NCI-H82 (cell line): ENCODE data around the gene TNIK.

Experiments used
- DNase-seq: peaks from one replicate; lab custom pipeline; 2025; lab: John Stamatoyannopoulos, UW

TNIK gene

GRCh38 chr3:171340434-171340833, 119.8 kb downstream of the TNIK start:
- no peak for DNase-seq

DNA sequence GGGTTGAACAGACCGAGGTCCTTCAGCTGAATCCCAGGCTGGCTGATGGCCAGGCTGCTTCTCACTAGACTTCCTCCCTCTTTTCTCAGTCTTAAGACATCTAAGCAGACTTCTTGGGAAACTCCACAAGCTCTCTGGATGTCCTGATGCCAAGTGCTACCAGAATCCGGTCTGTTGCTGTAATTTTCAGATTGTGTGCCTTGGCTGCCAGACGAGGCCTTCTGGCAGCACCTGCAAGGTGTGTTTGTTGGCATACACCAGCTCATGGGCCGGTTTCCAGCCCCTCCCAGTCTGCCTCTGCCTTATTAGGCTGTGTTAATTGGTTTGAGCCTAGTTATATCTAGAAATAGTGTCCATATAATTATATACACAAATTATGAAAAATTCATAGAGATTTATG, 120.6 kb downstream of the TNIK start:
- DNase-seq: no peak

- no peak for DNase-seq
These were observed 123.8 kb downstream of the TNIK start for GRCh38 chr3:171336406-171336805.

- DNase-seq: no peak
These were observed 124.6 kb downstream of the TNIK start for GRCh38 chr3:171335559-171335958.

DNA sequence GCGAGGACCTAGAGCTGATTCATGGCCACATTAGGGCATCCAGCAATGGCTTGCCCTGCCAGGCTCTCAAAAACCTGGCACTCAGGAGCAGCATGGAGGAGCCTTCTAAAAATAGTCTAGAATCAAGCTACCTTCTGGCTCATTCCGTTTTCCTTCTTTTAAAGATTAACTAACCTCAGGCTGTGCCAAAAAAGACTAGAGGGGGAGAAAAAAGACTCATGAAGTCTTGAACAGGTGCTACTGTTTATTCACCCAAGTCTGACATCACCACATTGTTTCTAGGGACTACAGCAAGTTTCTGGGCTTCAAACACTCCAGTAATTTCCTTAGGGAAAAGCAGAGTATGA, 125.8 kb downstream of the TNIK start:
- no peak for DNase-seq

DNA sequence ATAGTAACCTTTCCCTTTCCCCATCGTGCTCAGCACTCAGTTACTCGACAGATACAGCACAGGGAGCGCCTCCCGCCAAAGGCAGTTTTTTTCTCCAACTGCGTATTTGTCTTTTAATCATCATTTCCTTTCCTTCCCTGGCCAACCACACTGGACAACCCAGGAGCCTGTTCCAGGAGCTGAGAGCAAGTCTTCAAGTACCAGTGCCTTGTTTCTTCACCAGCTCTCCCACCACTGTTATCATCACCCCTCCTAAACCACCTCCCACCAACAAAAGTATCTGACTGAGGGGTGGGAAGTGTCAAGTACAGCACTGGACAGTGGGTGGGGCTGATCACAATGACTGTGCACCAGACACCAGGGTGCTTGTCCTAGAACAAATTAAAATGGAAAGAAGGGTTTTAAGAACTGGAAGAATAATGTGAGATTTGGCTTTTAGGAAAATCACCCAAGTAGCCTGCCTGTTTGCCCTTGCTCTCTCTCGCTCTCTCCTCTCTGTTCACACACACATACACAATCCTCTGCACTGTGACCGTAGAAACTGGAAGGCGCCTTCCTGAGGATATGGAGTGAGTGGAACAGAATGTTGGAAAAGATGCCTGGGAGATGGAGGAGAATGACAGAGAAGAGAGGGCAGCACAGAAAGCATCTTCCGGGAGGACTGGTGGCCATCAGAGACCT, 126.3 kb downstream of the TNIK start:
- DNase-seq: no peak

GRCh38 chr3:171330938-171331337, 129.3 kb downstream of the TNIK start:
- no peak for DNase-seq

DNA sequence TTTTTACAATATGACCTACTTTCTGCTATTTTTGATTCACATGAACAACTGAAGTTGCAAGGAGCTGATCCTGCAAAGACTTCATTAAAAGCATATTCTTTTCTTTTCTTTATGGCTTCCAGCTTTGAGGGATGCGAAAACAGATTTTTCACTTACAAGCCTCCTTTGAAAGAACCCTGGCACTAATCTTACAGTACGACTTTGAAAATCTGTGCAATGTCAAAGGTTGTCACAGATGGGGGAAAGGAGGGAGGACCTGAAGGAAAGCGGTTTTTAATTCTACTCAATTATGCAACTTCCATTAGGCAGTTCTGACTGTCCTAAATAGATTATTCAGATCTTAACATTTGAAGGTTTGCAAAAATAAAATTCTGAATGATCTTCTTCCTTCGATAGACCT, 130.5 kb downstream of the TNIK start:
- no peak for DNase-seq

DNA sequence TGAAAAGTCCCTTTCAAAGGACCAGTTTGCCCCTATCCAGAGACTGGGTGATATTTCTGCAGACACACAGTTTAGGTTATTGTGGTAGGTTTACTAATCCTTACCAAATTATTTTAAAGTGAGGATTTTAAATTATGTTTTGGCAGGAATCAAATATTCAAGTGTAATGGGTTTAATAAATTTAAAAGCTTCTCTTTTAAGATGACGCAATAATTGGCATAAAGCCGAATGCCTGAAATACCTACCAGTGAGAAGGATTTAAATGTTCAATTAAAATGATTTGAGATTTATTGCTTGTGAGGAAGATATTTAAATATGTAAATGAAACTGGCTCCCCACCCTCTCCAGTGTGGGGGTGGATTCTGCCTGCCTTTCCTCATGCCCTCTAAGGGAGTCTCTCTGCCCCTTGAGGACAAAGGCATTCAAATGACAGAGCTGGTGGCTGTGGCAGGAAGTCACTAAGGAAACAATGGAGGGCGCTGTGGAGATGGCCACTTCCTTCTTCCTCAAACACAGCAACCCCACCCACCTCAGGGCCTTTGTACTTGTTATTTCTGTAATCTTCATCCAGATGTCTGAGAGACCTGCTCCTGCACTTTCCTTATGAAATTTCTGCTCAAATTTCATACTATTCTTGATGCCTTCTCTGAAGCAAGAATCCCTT, 131.7 kb downstream of the TNIK start:
- DNase-seq: peak; percentile 64

DNA sequence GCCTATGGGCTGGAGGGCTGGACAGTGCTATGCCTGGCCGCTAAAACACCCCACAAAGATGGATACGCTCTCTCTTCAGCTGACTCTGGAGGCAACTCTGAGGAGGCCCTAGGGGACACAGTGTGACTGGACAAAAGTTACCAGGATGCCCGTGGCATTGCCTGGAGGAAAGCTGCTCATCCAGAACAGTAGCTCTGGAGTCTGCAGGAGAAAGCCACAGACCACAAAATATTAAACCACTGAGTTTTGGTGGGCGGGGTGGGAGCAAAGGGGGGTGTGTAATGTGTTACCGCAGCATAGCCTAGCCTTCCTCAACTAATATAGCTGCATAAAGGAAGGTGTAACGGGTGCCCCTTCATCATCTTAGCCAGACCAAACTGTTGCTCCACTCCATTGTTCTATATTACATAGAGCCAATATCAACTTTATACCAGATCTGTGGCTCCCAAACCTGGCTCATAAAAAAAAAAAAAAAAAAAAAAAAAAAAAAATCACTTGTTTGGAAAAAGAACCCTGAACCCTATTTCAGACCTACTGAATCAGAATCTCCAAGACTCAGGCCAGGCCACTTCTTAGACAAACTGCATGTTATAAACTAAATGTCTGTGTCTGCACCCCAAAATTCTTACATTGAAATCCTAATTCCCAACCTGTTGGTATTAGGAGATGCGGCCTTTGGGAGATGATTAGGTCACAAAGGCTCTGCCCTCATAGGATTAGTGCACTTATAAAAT, 132.6 kb downstream of the TNIK start:
- DNase-seq: no peak

- DNase-seq: no peak
These were observed 133.3 kb downstream of the TNIK start for GRCh38 chr3:171326717-171327440.

GRCh38 chr3:171323938-171324536, 136.2 kb downstream of the TNIK start:
- DNase-seq: no peak

GRCh38 chr3:171321559-171322360, 138.4 kb downstream of the TNIK start:
- DNase-seq: peak; percentile 81

DNA sequence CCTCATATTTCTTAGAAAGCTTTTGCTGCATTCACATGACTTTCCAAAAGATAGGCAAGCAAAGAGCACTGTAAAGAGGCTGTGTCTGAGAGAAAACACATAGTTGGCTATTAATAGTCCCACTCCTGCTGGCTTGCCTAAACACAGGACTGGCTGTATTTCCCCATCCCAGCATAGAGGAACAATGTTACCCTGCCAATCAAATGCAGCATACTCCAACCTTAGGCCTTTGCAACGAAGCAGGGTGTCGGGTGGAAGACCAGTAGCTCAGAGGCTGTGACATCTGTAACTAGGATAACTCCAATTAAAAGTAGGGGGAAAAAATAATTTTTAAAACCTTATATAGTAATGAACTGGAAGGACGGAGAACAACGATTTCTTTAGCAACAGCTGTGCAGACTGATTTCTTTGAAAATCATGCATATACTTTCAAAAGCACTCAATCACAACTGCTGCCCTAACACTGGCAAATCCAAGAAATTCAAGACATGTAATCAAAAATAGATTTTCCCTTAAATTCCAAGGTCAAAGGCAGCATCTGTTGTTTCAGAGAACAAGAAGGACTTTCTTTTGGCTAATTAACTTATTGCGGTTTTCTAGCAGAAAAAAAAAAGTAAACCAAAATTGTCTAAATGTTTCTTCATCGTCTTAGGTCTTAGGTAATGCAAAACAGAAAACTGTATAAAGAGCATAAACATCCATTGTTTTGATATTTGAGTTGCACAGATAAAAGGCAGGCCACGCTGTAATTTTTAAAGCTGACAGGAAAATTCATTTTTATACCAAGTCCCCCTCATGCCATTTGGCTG, 139.3 kb downstream of the TNIK start:
- peak; percentile 35 for DNase-seq

DNA sequence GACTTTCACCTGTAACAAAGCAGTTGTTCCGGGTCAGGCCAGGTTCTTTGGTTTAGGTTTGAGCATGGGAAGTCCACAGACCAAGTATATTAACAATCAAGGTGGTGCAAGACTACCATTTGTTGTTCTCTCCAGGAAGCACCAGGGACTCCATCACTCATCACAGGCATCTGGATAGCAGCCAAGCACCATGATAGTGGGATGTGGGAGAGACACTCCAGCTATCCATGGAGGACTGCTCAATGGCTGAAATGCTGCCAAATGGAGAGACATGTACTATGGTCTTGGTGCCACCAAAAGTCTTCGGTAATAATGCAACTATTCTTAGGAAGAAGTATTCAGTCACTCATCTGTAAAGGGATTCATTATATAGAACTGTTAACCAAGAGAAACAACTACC, 143.0 kb downstream of the TNIK start:
- DNase-seq: no peak

DNA sequence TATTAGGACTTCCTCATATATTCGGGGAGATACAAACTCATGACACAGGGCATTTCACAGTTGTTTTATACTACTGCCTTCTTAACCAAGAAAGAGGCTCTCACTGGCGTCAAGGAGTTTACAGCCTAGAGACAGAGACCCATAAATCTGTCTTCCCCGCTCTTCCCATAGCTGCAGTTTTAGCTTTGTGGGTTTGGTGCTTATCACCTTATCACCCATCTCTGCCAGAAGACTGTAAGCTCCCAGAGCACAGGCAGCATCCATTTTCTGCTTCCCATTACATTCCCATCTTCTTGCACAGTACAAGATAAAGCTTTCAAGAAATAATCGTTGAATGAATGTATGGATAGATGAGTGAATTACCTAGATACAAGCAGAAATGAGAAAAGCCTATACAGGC, 144.3 kb downstream of the TNIK start:
- no peak for DNase-seq

GRCh38 chr3:171315101-171315500, 145.1 kb downstream of the TNIK start:
- no peak for DNase-seq

GRCh38 chr3:171314341-171314740, 145.9 kb downstream of the TNIK start:
- DNase-seq: no peak

- no peak for DNase-seq
These were observed 146.5 kb downstream of the TNIK start for GRCh38 chr3:171313702-171314101.

DNA sequence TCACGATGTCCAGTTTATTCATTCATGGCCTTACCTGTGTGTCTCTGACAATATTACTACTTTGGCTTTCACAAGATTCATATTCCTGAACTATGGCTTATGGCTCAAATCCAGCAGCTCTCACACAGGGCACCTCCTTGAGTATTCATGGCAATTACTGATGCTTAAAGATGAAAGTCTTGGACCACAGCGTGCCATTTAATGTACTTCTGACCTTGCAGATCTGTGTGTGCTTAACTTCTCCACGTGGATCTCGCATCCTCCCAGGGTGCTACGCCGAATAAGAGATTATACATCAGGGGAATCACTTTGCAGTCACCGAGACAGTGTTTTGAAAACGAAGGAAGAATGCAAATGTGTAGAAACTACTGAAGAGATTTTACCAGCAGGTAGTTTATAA, 147.5 kb downstream of the TNIK start:
- DNase-seq: no peak

GRCh38 chr3:171311784-171312183, 148.4 kb downstream of the TNIK start:
- no peak for DNase-seq
